Measurements from ENCODE around the gene PMPCA. TPM values are rescaled to one million over a fixed set of nuclear protein-coding genes. Genes with fewer than 3 reads are reported as not detected.
"Not testable (repeated sequence)": the region's sequence is repeated elsewhere in the genome, so short reads cannot be mapped to it uniquely, and the experiment has no call there.

PMPCA gene
- polyA plus RNA-seq, 2 donors, result 32.0 to 38.6 TPM

DNA sequence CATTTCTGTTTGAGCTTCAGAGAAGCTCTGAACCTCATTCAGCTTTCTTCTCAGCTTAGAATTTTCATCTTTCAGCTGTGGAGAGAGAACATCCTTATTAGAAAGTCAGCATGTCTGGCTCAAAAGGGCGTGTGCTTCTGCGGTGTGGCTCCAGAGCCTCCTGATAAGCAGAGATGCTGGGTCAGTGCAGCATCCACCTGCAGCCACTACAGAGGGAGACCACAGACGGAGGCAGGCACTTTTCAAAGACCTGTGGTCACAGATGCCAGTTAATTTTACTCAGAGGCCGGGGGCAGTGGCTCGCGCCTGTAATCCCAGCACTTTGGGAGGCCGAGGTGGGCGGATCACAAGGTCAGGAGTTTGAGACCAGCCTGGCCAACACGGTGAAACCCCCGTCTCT lies 4.6 kb upstream of the PMPCA start:
- WGBS, 2 donors, result 86 to 87% methylated on average over 10 of the region's 10 CpGs
- Histone ChIP-seq H3K4me1 (ENCODE audit: control insufficient read depth in 2 of 2, insufficient read depth in 2 of 2, low read length in 1 of 2) (peaks cover 0 to 14% of the 10 kb centered on the region in 2 donors), H3K36me3 (ENCODE audit: control insufficient read depth in 2 of 2, insufficient read depth in 2 of 2, low read length in 1 of 2) (peaks cover 3 to 29% of the 10 kb centered on the region in 2 donors)
- H3K9me3 ChIP-seq (ENCODE audit: control insufficient read depth in 2 of 2, insufficient read depth in 1 of 2, low read depth in 1 of 2, low read length in 1 of 2); H3K4me3 ChIP-seq (ENCODE audit: low read depth in 1 of 2, low read length in 2 of 2); H3K27me3 ChIP-seq (ENCODE audit: control insufficient read depth in 1 of 2, insufficient read depth in 2 of 2, low read length in 2 of 2); H3K27ac ChIP-seq (ENCODE audit: low read depth in 2 of 2, low read length in 1 of 2): not testable (repeated sequence)

DNA sequence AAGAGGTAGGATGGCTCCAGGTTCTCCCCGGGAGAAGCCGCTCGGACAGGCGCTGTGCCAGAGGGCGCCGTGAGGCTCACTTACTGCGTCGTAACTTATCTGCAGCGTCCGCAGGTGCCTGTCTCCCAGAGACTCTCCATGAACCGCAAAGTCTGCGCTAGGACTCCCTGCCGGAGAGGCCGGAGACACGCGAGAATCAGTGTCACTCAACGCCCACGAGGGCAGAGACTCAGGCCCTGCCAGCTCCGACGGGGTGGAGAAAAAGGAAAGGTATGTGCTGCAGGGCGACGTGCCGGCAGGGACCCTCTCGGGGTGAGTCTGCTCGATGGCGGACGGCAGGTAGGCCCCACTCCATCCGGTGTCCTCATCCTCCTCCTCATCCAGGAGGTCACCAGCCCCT lies 3.4 kb upstream of the PMPCA start:
- Histone ChIP-seq H3K4me1 (ENCODE audit: control insufficient read depth in 2 of 2, insufficient read depth in 2 of 2, low read length in 1 of 2) (peaks cover 2 to 14% of the 10 kb centered on the region in 2 donors), H3K36me3 (ENCODE audit: control insufficient read depth in 2 of 2, insufficient read depth in 2 of 2, low read length in 1 of 2) (peaks cover 3 to 27% of the 10 kb centered on the region in 2 donors)
- H3K9me3 ChIP-seq (ENCODE audit: control insufficient read depth in 2 of 2, insufficient read depth in 1 of 2, low read depth in 1 of 2, low read length in 1 of 2); H3K4me3 ChIP-seq (ENCODE audit: low read depth in 1 of 2, low read length in 2 of 2); H3K27ac ChIP-seq (ENCODE audit: low read depth in 2 of 2, low read length in 1 of 2); H3K27me3 ChIP-seq (ENCODE audit: control insufficient read depth in 1 of 2, insufficient read depth in 2 of 2, low read length in 2 of 2): not testable (repeated sequence)
- 94 to 96% methylated on average over 26 to 28 of the region's 28 CpGs for WGBS, 2 donors

DNA sequence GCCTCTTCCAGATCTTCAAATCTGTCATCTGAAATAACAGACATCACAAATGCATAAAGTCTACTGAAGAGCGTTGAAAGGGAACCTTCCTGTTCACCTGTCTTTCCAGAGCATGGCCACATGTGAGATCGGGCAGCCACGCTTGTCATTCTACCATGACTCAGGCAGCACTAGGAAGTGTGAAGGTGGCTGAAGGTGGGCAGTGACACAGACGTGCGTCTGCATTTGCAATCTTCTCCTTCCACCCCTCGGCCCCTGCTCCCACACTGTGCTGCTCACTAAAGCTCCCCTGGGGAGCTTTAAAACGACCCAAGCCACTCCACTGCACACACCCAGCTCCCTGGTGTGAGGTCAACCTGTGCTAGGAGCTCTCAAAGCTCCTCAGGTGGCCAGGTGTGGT lies 2.5 kb upstream of the PMPCA start:
- no peak overlapping the region for H3K27ac ChIP-seq (ENCODE audit: low read depth in 2 of 2, low read length in 1 of 2)
- WGBS, 2 donors, result 87 to 88% methylated on average over 7 of the region's 7 CpGs
- no peaks in the 10 kb centered on the region for H3K9me3 ChIP-seq (ENCODE audit: control insufficient read depth in 2 of 2, insufficient read depth in 1 of 2, low read depth in 1 of 2, low read length in 1 of 2)
- no peak overlapping the region for H3K4me3 ChIP-seq (ENCODE audit: low read depth in 1 of 2, low read length in 2 of 2)
- peaks cover 3 to 25% of the 10 kb centered on the region in 2 donors for H3K36me3 ChIP-seq (ENCODE audit: control insufficient read depth in 2 of 2, insufficient read depth in 2 of 2, low read length in 1 of 2)
- peaks cover 2 to 14% of the 10 kb centered on the region in 2 donors for H3K4me1 ChIP-seq (ENCODE audit: control insufficient read depth in 2 of 2, insufficient read depth in 2 of 2, low read length in 1 of 2)
- H3K27me3 ChIP-seq (ENCODE audit: control insufficient read depth in 1 of 2, insufficient read depth in 2 of 2, low read length in 2 of 2), result no peaks in the 10 kb centered on the region

DNA sequence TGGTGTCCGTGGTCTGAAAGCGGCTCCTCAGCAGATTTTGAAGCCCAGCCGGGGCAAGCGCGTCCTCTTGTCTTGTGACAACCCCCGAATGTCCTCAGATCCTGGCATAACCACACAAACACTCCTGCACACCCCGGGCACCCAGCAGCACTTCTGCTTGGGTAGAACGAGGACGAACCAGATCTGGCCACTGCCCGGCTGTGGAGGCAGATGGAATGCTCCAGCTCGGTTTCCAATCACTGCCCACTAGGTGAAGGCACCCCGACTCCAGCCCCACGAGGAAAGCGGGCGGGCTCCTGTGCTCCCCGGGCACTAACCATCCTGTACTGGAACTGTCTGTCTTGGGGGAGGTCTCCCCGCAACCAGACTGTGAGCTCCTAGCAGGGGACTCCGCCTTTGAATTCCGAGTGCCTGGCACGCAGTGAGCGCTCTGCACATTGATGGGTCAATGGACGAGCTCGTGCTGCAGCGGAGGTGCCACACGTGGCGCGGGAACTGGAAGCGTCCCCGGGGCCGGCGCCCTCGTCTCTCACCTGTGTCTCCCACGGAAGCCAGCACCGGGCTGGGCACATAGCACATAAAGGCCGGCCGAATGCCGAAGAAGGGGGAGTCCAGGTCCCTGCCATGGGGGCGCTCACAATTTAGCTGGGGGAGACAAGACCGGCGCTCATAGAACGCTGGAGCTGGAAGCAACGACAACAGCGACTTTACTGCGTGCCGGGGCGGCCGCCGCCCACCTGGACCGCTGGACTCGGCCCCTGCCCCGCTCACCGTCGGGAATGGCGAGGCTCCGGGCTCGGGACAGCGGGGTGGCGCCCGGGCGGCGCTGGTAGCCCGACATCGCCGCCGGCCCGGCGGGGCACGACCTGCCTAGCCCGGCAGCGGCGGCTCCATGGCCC lies 652 bp upstream of the PMPCA start:
- WGBS, 2 donors, result 9 to 13% methylated on average over 46 to 71 of the region's 71 CpGs
- H3K27ac ChIP-seq (ENCODE audit: low read depth in 2 of 2, low read length in 1 of 2), result peak overlapping the region; percentile 45 to 61
- H3K27me3 ChIP-seq (ENCODE audit: control insufficient read depth in 1 of 2, insufficient read depth in 2 of 2, low read length in 2 of 2), result no peaks in the 10 kb centered on the region
- peak overlapping the region; percentile 88 to 96 for H3K4me3 ChIP-seq (ENCODE audit: low read depth in 1 of 2, low read length in 2 of 2)
- H3K36me3 ChIP-seq (ENCODE audit: control insufficient read depth in 2 of 2, insufficient read depth in 2 of 2, low read length in 1 of 2), result peaks cover 9 to 30% of the 10 kb centered on the region in 2 donors
- H3K9me3 ChIP-seq (ENCODE audit: control insufficient read depth in 2 of 2, insufficient read depth in 1 of 2, low read depth in 1 of 2, low read length in 1 of 2), result no peaks in the 10 kb centered on the region
- H3K4me1 ChIP-seq (ENCODE audit: control insufficient read depth in 2 of 2, insufficient read depth in 2 of 2, low read length in 1 of 2), result peaks cover 2 to 8% of the 10 kb centered on the region in 2 donors

DNA sequence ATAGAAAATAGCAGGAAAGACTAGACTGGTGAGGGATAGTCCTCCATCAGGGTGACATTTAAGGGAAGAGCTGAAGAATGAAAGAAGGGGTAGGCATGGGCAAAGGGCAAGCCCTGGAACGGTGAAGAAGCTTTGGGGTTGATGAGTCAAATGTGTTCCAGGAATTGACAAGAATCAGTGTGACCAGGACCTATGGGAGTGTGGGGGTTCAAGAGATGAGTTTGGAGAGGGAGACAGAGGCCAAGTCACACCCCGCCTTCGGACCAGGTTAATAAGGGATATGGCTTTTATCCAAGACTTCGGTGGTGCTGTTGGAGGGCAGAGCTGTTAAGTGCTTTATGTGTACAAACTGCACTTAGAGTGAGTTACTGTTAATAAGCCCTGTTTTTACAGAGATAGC lies 920 bp downstream of the PMPCA start:
- H3K27me3 ChIP-seq (ENCODE audit: control insufficient read depth in 1 of 2, insufficient read depth in 2 of 2, low read length in 2 of 2), result no peaks in the 10 kb centered on the region
- no peaks in the 10 kb centered on the region for H3K9me3 ChIP-seq (ENCODE audit: control insufficient read depth in 2 of 2, insufficient read depth in 1 of 2, low read depth in 1 of 2, low read length in 1 of 2)
- no peak overlapping the region for H3K27ac ChIP-seq (ENCODE audit: low read depth in 2 of 2, low read length in 1 of 2)
- 27 to 32% methylated on average over 4 of the region's 4 CpGs for WGBS, 2 donors
- peaks cover 2 to 7% of the 10 kb centered on the region in 2 donors for H3K4me1 ChIP-seq (ENCODE audit: control insufficient read depth in 2 of 2, insufficient read depth in 2 of 2, low read length in 1 of 2)
- peak overlapping the region; percentile 88 to 96 for H3K4me3 ChIP-seq (ENCODE audit: low read depth in 1 of 2, low read length in 2 of 2)
- peaks cover 14 to 37% of the 10 kb centered on the region in 2 donors for H3K36me3 ChIP-seq (ENCODE audit: control insufficient read depth in 2 of 2, insufficient read depth in 2 of 2, low read length in 1 of 2)

DNA sequence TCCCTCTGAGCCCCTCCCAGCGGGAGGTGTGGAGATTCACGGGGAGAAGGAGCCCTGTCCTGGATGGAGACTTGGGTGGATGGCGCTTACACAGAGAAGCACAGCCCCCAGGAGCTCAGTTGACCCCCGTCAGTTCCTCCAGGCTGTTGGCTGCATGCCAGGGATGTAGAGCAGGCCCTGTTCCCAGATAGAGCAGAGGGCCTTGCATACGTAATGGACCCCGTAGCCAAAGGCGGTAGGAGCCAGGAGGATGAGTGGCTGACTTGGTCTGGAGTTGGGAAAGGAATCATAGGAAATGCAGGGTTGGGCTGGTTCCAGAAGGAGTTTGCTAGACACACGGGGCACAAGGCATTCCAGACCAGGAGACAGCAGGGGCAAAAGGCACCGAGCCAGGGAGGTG lies 2.5 kb downstream of the PMPCA start:
- no peak overlapping the region for H3K27ac ChIP-seq (ENCODE audit: low read depth in 2 of 2, low read length in 1 of 2)
- H3K27me3 ChIP-seq (ENCODE audit: control insufficient read depth in 1 of 2, insufficient read depth in 2 of 2, low read length in 2 of 2), result no peaks in the 10 kb centered on the region
- H3K36me3 ChIP-seq (ENCODE audit: control insufficient read depth in 2 of 2, insufficient read depth in 2 of 2, low read length in 1 of 2), result peaks cover 14 to 41% of the 10 kb centered on the region in 2 donors
- H3K4me3 ChIP-seq (ENCODE audit: low read depth in 1 of 2, low read length in 2 of 2), result no peak overlapping the region
- peaks cover 2 to 7% of the 10 kb centered on the region in 2 donors for H3K4me1 ChIP-seq (ENCODE audit: control insufficient read depth in 2 of 2, insufficient read depth in 2 of 2, low read length in 1 of 2)
- no peaks in the 10 kb centered on the region for H3K9me3 ChIP-seq (ENCODE audit: control insufficient read depth in 2 of 2, insufficient read depth in 1 of 2, low read depth in 1 of 2, low read length in 1 of 2)
- 75 to 78% methylated on average over 9 of the region's 9 CpGs for WGBS, 2 donors

DNA sequence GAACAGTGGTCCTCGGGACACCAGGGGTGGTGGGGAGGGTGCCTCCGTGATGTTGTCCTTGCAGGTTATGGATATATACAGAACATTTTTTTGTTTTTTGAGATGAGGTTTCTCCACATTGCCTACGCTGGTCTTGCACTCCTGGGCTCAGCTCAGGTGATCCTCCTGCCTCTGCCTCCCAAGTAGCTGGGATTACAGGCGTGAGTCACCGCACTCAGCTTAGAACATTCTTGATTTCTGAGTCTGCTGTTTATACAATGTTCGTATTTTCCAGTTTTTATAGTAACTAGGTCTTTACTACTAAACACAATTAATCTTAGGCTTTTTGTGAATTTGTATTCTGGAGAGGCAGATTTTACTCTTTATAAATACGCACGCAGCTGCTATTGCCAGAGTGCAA lies 6.0 kb downstream of the PMPCA start:
- Histone ChIP-seq H3K27ac (ENCODE audit: low read depth in 2 of 2, low read length in 1 of 2) (no peak overlapping the region), H3K27me3 (ENCODE audit: control insufficient read depth in 1 of 2, insufficient read depth in 2 of 2, low read length in 2 of 2) (no peaks in the 10 kb centered on the region), H3K36me3 (ENCODE audit: control insufficient read depth in 2 of 2, insufficient read depth in 2 of 2, low read length in 1 of 2) (peaks cover 14 to 58% of the 10 kb centered on the region in 2 donors), H3K9me3 (ENCODE audit: control insufficient read depth in 2 of 2, insufficient read depth in 1 of 2, low read depth in 1 of 2, low read length in 1 of 2) (no peaks in the 10 kb centered on the region), H3K4me1 (ENCODE audit: control insufficient read depth in 2 of 2, insufficient read depth in 2 of 2, low read length in 1 of 2) (peaks cover under 1 to 1% of the 10 kb centered on the region in 2 donors), H3K4me3 (ENCODE audit: low read depth in 1 of 2, low read length in 2 of 2) (no peak overlapping the region)
- 94% methylated on average over 8 of the region's 8 CpGs for whole genome bisulfite sequencing, 2 donors

DNA sequence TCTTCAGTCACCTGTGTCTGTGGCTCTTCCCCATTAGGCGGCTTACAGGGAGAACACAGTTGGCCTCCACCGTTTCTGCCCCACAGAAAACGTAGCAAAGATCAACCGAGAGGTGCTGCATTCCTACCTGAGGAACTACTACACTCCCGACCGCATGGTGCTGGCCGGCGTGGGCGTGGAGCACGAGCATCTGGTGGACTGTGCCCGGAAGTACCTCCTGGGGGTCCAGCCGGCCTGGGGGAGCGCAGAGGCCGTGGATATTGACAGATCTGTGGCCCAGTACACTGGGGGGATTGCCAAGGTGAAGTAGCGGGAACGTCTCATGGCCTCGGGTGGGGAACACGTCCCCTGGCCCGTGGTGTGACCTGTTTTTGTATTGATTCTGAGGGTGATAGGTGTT lies 6.5 kb downstream of the PMPCA start:
- no peak overlapping the region for H3K27ac ChIP-seq (ENCODE audit: low read depth in 2 of 2, low read length in 1 of 2)
- peaks cover 0 to 1% of the 10 kb centered on the region in 2 donors for H3K4me1 ChIP-seq (ENCODE audit: control insufficient read depth in 2 of 2, insufficient read depth in 2 of 2, low read length in 1 of 2)
- H3K9me3 ChIP-seq (ENCODE audit: control insufficient read depth in 2 of 2, insufficient read depth in 1 of 2, low read depth in 1 of 2, low read length in 1 of 2), result no peaks in the 10 kb centered on the region
- 89 to 93% methylated on average over 19 of the region's 19 CpGs for WGBS, 2 donors
- H3K4me3 ChIP-seq (ENCODE audit: low read depth in 1 of 2, low read length in 2 of 2), result no peak overlapping the region
- no peaks in the 10 kb centered on the region for H3K27me3 ChIP-seq (ENCODE audit: control insufficient read depth in 1 of 2, insufficient read depth in 2 of 2, low read length in 2 of 2)
- peaks cover 14 to 62% of the 10 kb centered on the region in 2 donors for H3K36me3 ChIP-seq (ENCODE audit: control insufficient read depth in 2 of 2, insufficient read depth in 2 of 2, low read length in 1 of 2)

DNA sequence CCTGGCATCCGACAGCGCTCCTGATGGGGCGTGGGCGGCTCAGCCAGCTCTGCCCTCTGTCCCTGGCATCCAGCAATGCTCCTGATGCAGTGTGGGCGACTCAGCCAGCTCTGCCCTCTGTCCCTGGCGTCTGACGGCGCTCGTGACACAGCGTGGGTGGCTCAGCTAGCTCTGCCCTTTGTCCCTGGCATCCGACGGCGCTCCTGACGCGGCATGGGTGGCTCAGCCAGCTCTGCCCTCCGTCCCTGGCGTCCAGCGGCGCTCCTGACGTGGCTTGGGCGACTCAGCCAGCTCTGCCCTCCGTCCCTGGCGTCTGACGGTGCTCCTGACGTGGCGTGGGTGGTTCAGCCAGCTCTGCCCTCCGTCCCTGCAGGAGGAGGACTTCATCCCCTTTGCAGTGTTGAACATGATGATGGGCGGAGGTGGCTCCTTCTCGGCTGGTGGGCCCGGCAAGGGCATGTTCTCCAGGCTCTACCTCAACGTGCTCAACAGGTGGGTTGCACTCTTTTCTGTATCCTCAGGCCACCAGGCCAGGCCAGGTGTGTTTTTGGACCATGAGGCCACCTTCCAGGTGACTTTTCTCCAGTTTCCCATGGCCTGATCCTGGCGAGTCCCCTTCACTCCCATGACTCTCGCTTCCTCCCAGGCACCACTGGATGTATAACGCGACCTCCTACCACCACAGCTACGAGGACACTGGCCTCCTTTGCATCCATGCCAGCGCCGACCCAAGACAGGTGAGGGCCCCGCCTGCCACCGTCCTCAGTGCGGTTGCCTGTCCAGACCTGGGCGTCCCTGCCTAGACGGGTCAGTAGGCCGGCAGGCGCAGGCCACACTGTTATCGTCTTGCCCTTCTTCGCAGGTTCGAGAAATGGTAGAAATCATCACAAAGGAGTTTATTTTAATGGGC lies 8.0 kb downstream of the PMPCA start:
- H3K4me1 ChIP-seq (ENCODE audit: control insufficient read depth in 2 of 2, insufficient read depth in 2 of 2, low read length in 1 of 2), result no peaks in the 10 kb centered on the region
- peaks cover 21 to 70% of the 10 kb centered on the region in 2 donors for H3K36me3 ChIP-seq (ENCODE audit: control insufficient read depth in 2 of 2, insufficient read depth in 2 of 2, low read length in 1 of 2)
- H3K4me3 ChIP-seq (ENCODE audit: low read depth in 1 of 2, low read length in 2 of 2), result no peak overlapping the region
- H3K27me3 ChIP-seq (ENCODE audit: control insufficient read depth in 1 of 2, insufficient read depth in 2 of 2, low read length in 2 of 2), result no peaks in the 10 kb centered on the region
- no peaks in the 10 kb centered on the region for H3K9me3 ChIP-seq (ENCODE audit: control insufficient read depth in 2 of 2, insufficient read depth in 1 of 2, low read depth in 1 of 2, low read length in 1 of 2)
- no peak overlapping the region for H3K27ac ChIP-seq (ENCODE audit: low read depth in 2 of 2, low read length in 1 of 2)
- 93% methylated on average over 48 of the region's 48 CpGs for WGBS, 2 donors

All from esophagus (tissue), 2 donors.